Liver (tissue), 9 donors: ENCODE results near the gene LSR. TPM values are rescaled to one million over a fixed set of nuclear protein-coding genes. Genes with fewer than 3 reads are reported as not detected.

ENCODE experiments used
- DNase-seq: peaks from one replicate; pipeline ENCODE4 v3.0.0-alpha.2; 2017; ENCODE audit warnings: low spot score
- H3K27ac ChIP-seq, 2 donors: one replicate each; pipeline ENCODE4 v1.7.0; 2013; ENCODE audit warnings: inconsistent platforms in 2 of 2, low read length in 2 of 2, control low read depth in 1 of 2, low read depth in 1 of 2, mild to moderate bottlenecking in 1 of 2
- H3K27me3 ChIP-seq, 4 donors: one replicate each; pipeline versions ENCODE4 v1.6.1 to v1.7.0; 2013; ENCODE audit warnings: low read length in 3 of 4, inconsistent platforms in 1 of 4, mild to moderate bottlenecking in 1 of 4, moderate library complexity in 1 of 4; ENCODE audit not compliant: control insufficient read depth in 4 of 4, insufficient read depth in 4 of 4
- H3K36me3 ChIP-seq, 4 donors: one replicate each; pipeline versions ENCODE4 v1.6.1 to v1.7.0; 2013; ENCODE audit warnings: low read length in 3 of 4, mild to moderate bottlenecking in 3 of 4, low read depth in 1 of 4, moderate library complexity in 1 of 4; ENCODE audit not compliant: control insufficient read depth in 4 of 4, insufficient read depth in 3 of 4
- H3K4me1 ChIP-seq, 4 donors: one replicate each; pipeline versions ENCODE4 v1.6.1 to v1.7.0; 2013; ENCODE audit warnings: low read length in 3 of 4, mild to moderate bottlenecking in 3 of 4, moderate library complexity in 1 of 4; ENCODE audit not compliant: control insufficient read depth in 4 of 4, insufficient read depth in 4 of 4
- H3K4me3 ChIP-seq, 3 donors: one replicate each; pipeline versions ENCODE4 v1.6.1 to v1.7.0; 2013; ENCODE audit warnings: low read length in 3 of 3, control low read depth in 1 of 3, low read depth in 1 of 3, mild to moderate bottlenecking in 1 of 3
- H3K9ac ChIP-seq, 2 donors: one replicate each; pipeline ENCODE4 v1.7.0; 2013; ENCODE audit warnings: low read length in 2 of 2, mild to moderate bottlenecking in 2 of 2, moderate library complexity in 2 of 2, control low read depth in 1 of 2, low read depth in 1 of 2
- H3K9me3 ChIP-seq, 4 donors: one replicate each; pipeline versions ENCODE4 v1.6.1 to v1.7.0; 2013; ENCODE audit warnings: low read length in 3 of 4; ENCODE audit not compliant: control insufficient read depth in 4 of 4
- CTCF ChIP-seq: fragments of 150-350 bp; IDR thresholded peaks from 2 replicates; pipeline ENCODE4 v1.5.1; 2017; ENCODE audit warnings: improper control_type of control experiment, low read depth, low read length; ENCODE audit not compliant: missing input control
- EGR1 ChIP-seq, 2 donors: IDR thresholded peaks; 2 replicates each; pipeline ENCODE4 v1.6.1; 2016 to 2018; ENCODE audit warnings: antibody characterized with exemption in 2 of 2, low read depth in 2 of 2
- FOXA1 ChIP-seq: IDR thresholded peaks from 2 replicates; pipeline ENCODE4 v1.6.1; 2016; ENCODE audit warnings: antibody characterized with exemption
- MAX ChIP-seq: IDR thresholded peaks from 2 replicates; pipeline ENCODE4 v1.6.1; 2016; ENCODE audit warnings: antibody characterized with exemption
- NR2F2 ChIP-seq: IDR thresholded peaks from 2 replicates; pipeline ENCODE4 v1.6.1; 2016; ENCODE audit warnings: antibody characterized with exemption
- RAD21 ChIP-seq, 2 donors: IDR thresholded peaks; 2 replicates each; pipeline ENCODE4 v1.6.1; 2016; ENCODE audit warnings: antibody characterized with exemption in 2 of 2, mild to moderate bottlenecking in 2 of 2
- REST ChIP-seq: IDR thresholded peaks from 2 replicates; pipeline ENCODE4 v1.6.1; 2016; ENCODE audit warnings: antibody characterized with exemption, mild to moderate bottlenecking
- RXRA ChIP-seq, 2 donors: IDR thresholded peaks; 2 replicates each; pipeline ENCODE4 v1.6.1; 2017 to 2018; ENCODE audit warnings: antibody characterized with exemption in 2 of 2, mild to moderate bottlenecking in 1 of 2
- SP1 ChIP-seq: IDR thresholded peaks from 2 replicates; pipeline ENCODE4 v1.6.1; 2018; ENCODE audit warnings: antibody characterized with exemption, mild to moderate bottlenecking
- YY1 ChIP-seq: IDR thresholded peaks from 2 replicates; pipeline ENCODE4 v1.6.1; 2016; ENCODE audit warnings: antibody characterized with exemption, mild to moderate bottlenecking
- WGBS: extraction: QIAGEN DNeasy Blood & Tissue Kit; methylation state at CpG from one replicate; pipeline ENCODE4 v1.1.7; 2013; 5-methylcytosine and 5-hydroxymethylcytosine counted together
- polyA plus RNA-seq, 2 donors: library from polyadenylated mRNA; stranded (reverse) in 1 of 2; unstranded in 1 of 2; fragments of 200-250 nt in 1 of 2; fragments of >200 nt in 1 of 2; fragmentation: Nextera tagmentation in 1 of 2; extraction: Ambion mirVana in 1 of 2; gene quantifications; one replicate each; pipeline versions ENCODE4 v1.2.1 to v1.2.3, GENCODE V29; 2013 to 2015
- total RNA-seq, 2 donors: library from RNA; depleted of rRNA; stranded (reverse); fragments of >200 nt; gene quantifications; one replicate each; pipeline ENCODE4 v1.2.3, GENCODE V29; 2014
- donor health status: healthy.
- donor health status: healthy.
- donor health status: healthy.
- donor health status: healthy.
- donor health status: healthy.

Gene LSR
- total and polyA plus RNA-seq, 4 donors = 33.7 to 150 (median 48.0) TPM

- TF ChIP-seq FOXA1 (no peak), RAD21 (IDR thresholded peaks at IDR 0.05) (no peak), MAX (no peak), CTCF (no peak)
Measured at GRCh38 chr19:35294859-35295791, 46.3 kb downstream of the LSR start (continued).

GRCh38 chr19:35295792-35296462 lies 47.1 kb downstream of the LSR start:
- no peak overlapping the region for H3K9ac ChIP-seq
- no peak overlapping the region for H3K4me3 ChIP-seq
- no peaks in the 10 kb centered on the region for H3K4me1 ChIP-seq
- WGBS = 74% methylated on average over 24 of the region's 24 CpGs
- TF ChIP-seq NR2F2 (no peak), EGR1 (IDR thresholded peaks at IDR 0.05; ENCODE audit: low read depth in 2 of 2) (no peak), FOXA1 (no peak), RAD21 (IDR thresholded peaks at IDR 0.05) (no peak), RXRA (IDR thresholded peaks at IDR 0.05) (no peak), CTCF (no peak), YY1 (no peak), SP1 (no peak), REST (no peak)
- H3K36me3 ChIP-seq = no peaks in the 10 kb centered on the region
- no peaks in the 10 kb centered on the region for H3K27me3 ChIP-seq
- H3K27ac ChIP-seq = no peak overlapping the region
- no peaks in the 10 kb centered on the region for H3K9me3 ChIP-seq
- DNase-seq = no peak
